Superior temporal gyrus (tissue), 1 donor: Measurements from ENCODE around the gene TMPRSS7.

Source experiments
- DNase-seq: peaks from one replicate; pipeline ENCODE4 v3.0.0-alpha.2; 2016; ENCODE audit errors: extremely low spot score

Gene TMPRSS7

DNA sequence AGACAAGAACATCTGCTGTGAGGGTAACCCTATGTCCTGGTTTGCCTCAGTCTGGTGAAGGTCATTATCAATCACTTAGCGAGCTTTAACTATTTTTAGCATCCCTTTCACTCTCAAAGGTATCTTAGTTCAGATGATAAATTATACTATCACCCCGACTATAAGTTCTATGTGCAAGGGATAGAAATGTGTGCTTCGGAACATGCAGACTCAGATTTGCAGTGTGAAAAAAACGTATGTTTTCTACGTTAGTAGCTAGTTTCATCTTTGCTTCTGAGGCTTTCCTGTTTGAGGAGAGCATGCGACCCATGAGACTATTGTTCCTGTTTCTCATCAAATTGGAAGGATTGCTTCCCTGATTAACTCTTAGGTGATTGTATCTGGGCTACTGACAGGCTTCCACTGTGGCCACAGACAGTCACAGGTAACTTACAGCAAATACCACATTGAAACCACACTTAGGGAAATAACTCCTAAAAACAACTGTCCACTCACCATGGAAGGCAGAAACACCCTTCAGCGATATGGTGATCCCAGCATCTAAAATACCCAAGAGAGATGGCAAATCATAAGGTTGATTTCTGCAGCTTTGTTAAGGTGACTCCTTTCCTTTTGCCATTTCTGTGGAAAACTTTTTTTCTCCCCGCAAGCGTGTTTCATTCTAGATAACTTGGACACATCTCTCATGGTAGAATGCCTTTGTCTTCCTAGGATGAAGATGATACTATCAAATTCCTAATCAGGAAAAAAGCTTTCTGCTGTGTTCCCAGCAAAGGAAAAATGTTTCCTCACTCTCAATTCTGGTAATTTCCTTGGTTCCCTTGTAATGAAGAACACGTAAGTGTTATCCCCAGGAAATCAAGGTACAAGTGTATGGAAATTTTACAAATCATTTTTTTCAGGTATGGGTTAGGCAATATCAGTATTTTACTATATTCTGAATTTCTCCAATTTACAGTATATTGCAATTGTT, 93.3 kb downstream of the TMPRSS7 start:
- no peak for DNase-seq

DNA sequence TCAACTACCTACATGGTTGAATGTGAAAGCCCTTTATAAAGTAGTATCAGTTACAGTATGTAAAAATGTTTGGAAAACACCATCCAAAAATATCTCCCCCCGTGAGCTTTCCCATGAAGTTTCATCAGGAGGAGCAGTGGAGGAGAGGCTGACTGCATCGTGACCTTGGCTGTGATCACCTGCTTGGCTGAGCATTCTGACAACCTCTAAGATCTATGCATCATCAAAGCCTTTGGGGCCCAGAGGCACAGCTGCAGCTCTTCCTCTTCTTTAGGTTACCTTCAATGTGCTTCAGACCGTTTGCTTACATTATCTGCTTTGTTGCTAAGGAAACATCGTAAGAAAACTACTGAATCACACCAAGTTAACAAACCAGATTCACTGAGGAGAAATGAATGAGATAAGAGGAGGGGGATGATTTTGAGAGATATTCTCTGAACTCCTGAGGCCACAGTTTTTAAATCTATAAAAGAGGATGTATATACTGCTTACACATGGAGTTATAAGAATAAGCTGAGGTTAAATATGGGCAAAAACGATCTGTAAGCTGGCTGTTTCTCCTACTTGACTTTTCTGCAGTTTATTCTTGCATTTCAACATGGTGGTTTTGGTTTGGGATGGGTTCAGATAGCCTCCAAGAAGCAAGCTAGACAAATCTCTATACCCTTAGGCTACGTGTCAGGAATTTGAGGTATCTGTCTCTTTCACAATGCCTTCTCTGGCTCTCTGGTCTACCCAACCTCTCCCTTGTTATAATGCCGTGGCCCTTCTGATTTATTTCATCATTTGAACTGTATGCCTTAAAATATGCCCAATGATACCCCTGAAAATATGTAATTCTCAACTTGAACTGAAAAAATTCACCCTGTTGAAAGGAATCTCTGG, 94.5 kb downstream of the TMPRSS7 start:
- no peak for DNase-seq

DNA sequence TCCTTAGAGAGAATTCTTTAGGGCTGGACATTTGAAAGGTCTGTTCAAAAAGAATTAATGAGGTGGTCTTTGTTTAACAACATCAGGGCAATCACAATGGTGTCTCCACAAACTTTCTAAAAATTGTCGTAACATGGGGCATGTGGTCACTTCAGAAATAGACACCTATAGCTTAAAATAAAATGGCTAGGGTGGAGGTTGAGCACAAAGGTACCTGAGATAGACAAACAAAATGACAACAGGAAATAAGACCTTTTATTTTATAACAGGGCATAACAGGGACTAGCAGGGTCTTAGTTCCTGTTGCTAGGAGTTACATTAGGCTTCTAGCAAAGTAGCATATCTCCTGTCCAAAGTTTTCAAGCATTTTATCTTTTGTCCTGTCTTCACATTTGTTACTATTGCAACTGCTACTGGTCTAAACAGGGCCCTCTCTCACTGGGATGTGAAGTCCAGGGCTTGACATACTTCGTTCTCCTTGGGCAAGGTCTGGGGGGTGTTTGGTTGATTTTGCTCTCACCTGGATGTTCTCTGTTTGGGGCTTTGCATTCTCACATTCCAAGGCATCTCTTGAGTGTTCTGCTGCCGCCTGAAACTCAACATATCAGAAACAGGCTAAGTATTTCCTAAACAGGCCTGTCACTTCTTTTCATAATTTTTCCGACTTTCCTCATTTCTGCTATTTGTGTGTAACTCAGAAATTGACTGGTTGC, 95.5 kb downstream of the TMPRSS7 start:
- no peak for DNase-seq

DNA sequence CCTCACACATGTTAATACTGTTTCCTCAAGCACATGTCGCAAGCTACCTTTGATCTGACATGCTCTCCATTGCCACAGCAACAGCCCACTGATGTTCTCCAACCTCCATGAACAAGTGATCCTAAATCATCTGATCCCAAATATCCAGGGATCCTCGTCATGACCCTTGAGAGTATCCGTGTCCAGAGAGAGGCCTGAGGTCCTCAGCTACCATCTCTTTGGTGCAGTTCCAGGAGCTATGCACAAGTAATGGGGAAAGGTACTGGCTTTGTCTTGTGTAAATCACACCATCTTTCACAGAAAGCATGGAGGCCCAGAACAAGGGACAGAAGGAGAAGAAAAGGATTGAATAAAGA, 96.1 kb downstream of the TMPRSS7 start:
- DNase-seq: no peak
